ENCODE measurements around the gene ATP4A.

ATP4A gene

GRCh38 chr19:35540356-35540927 lies 23.0 kb downstream of the ATP4A start:
- no peak overlapping the region for H3K4me3 ChIP-seq (ENCODE audit: low read depth, low read length)
- TF ChIP-seq, protein P1, sequence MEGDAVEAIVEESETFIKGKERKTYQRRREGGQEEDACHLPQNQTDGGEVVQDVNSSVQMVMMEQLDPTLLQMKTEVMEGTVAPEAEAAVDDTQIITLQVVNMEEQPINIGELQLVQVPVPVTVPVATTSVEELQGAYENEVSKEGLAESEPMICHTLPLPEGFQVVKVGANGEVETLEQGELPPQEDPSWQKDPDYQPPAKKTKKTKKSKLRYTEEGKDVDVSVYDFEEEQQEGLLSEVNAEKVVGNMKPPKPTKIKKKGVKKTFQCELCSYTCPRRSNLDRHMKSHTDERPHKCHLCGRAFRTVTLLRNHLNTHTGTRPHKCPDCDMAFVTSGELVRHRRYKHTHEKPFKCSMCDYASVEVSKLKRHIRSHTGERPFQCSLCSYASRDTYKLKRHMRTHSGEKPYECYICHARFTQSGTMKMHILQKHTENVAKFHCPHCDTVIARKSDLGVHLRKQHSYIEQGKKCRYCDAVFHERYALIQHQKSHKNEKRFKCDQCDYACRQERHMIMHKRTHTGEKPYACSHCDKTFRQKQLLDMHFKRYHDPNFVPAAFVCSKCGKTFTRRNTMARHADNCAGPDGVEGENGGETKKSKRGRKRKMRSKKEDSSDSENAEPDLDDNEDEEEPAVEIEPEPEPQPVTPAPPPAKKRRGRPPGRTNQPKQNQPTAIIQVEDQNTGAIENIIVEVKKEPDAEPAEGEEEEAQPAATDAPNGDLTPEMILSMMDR (IDR thresholded peaks at IDR 0.05; ENCODE audit: insufficient read depth, low read depth, low read length, missing control alignments), result no peak
- no peak for DNase-seq (ENCODE audit: low read depth)

GRCh38 chr19:35539850-35540249 lies 23.6 kb downstream of the ATP4A start:
- no peak overlapping the region for H3K4me3 ChIP-seq (ENCODE audit: low read depth, low read length)
- TF ChIP-seq, protein P1 (IDR thresholded peaks at IDR 0.05; ENCODE audit: insufficient read depth, low read depth, low read length, missing control alignments), result no peak
- DNase-seq (ENCODE audit: low read depth), result no peak

DNA sequence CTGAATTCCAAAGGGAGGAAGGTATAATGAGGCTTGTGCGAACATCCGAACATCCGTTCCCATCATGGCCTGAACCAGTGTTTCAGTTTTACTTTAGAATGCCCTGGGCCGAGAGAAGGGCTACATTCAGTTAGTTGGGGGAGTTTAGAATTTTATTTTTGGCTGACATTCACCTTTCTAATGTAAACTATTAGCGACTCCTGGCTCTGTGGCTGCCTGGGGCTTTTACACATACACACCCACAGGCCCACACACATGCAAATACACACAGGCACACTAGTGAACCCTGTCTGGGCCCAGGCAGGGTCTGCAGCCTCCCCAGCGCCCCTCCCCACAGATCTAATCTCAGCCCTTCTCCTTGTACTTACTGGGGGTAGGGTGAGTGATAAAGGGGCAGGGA lies 24.1 kb downstream of the ATP4A start:
- TF ChIP-seq, protein P1 (IDR thresholded peaks at IDR 0.05; ENCODE audit: insufficient read depth, low read depth, low read length, missing control alignments), result no peak
- DNase-seq (ENCODE audit: low read depth), result no peak
- H3K4me3 ChIP-seq (ENCODE audit: low read depth, low read length), result no peak overlapping the region

- H3K4me3 ChIP-seq (ENCODE audit: low read depth, low read length), result no peak overlapping the region
- no peak for DNase-seq (ENCODE audit: low read depth)
- TF ChIP-seq, protein P1 (IDR thresholded peaks at IDR 0.05; ENCODE audit: insufficient read depth, low read depth, low read length, missing control alignments), result no peak
Observed at GRCh38 chr19:35534803-35535480, 28.5 kb downstream of the ATP4A start.

GRCh38 chr19:35533822-35534392 lies 29.6 kb downstream of the ATP4A start:
- H3K4me3 ChIP-seq (ENCODE audit: low read depth, low read length), result no peak overlapping the region
- TF ChIP-seq, protein P1 (IDR thresholded peaks at IDR 0.05; ENCODE audit: insufficient read depth, low read depth, low read length, missing control alignments), result no peak
- peak; percentile 59 for DNase-seq (ENCODE audit: low read depth)

GRCh38 chr19:35533201-35533821 lies 30.1 kb downstream of the ATP4A start, which contains the start of gene GAPDHS:
TSS of gene GAPDHS (plus strand) at chr19:35533456. CDS start at chr19:35533528, 72 bp downstream.
- H3K4me3 ChIP-seq (ENCODE audit: low read depth, low read length), result no peak within 1 kb of the TSS
- TF ChIP-seq, protein P1 (IDR thresholded peaks at IDR 0.05; ENCODE audit: insufficient read depth, low read depth, low read length, missing control alignments), result no peak
- DNase-seq (ENCODE audit: low read depth), result no peak
